CD4-positive, alpha-beta T cell (primary cell): ENCODE results near the gene TIA1. TPM values are rescaled to one million over a fixed set of nuclear protein-coding genes. Genes with fewer than 3 reads are reported as not detected.

ENCODE experiments used
- ATAC-seq: fragments of 200-7000 bp; cut with Tn5 transposase; one replicate; pipeline ENCODE4 v1.10.0; 2022; ENCODE audit warnings: mild to moderate bottlenecking; ENCODE audit not compliant: poor library complexity
- CTCF ChIA-PET: fragments of 350-600 bp; sonication (Branson Sonifier 250); formaldehyde crosslinking; loops from one replicate; lab custom pipeline; 2021; ENCODE audit warnings: antibody characterized with exemption, inconsistent platforms; lab: Charles Lee
- POLR2A ChIA-PET: fragments of 350-600 bp; sonication (Branson Sonifier 250); formaldehyde crosslinking; loops from one replicate; lab custom pipeline; 2021; ENCODE audit warnings: antibody characterized with exemption, inconsistent platforms; lab: Charles Lee
- DNase-seq, 14 experiments: peaks; one replicate each; pipeline ENCODE4 v3.0.0-alpha.2; 2013 to 2020; ENCODE audit warnings: mixed read lengths in 2 of 14
- H3K27ac ChIP-seq, 2 donors: one replicate each; pipeline versions ENCODE4 v1.5.1 to v1.7.0; 2013; ENCODE audit warnings: low read length in 2 of 2, low read depth in 1 of 2, mild to moderate bottlenecking in 1 of 2
- H3K27me3 ChIP-seq, 2 experiments: 1 replicate in 1 of 2; 2 replicates in 1 of 2; pipeline versions ENCODE4 v1.6.1 to v1.7.0; 2013; ENCODE audit warnings: low read length in 2 of 2, control low read depth in 1 of 2, mild to moderate bottlenecking in 1 of 2, moderate library complexity in 1 of 2; ENCODE audit not compliant: insufficient read depth in 2 of 2, control insufficient read depth in 1 of 2
- H3K36me3 ChIP-seq: one replicate; pipeline ENCODE4 v1.6.1; 2013; ENCODE audit warnings: low read length, control low read depth; ENCODE audit not compliant: insufficient read depth
- H3K4me1 ChIP-seq: one replicate; pipeline ENCODE4 v1.6.1; 2013; ENCODE audit warnings: low read length, control low read depth; ENCODE audit not compliant: insufficient read depth
- H3K4me3 ChIP-seq: one replicate; pipeline ENCODE4 v1.5.1; 2013; ENCODE audit warnings: mild to moderate bottlenecking, low read length, moderate library complexity
- H3K9me3 ChIP-seq, 2 experiments: 1 replicate in 1 of 2; 2 replicates in 1 of 2; pipeline versions ENCODE4 v1.6.1 to v1.7.0; 2013; ENCODE audit warnings: low read length in 2 of 2, mild to moderate bottlenecking in 2 of 2, control low read depth in 1 of 2, moderate library complexity in 1 of 2; ENCODE audit not compliant: control insufficient read depth in 1 of 2, insufficient read depth in 1 of 2
- H3K27ac Mint-ChIP-seq: one replicate; pipeline ENCODE4 v1.8.0; 2020; ENCODE audit warnings: mixed read lengths
- H3K27me3 Mint-ChIP-seq: one replicate; pipeline ENCODE4 v1.8.0; 2021; ENCODE audit warnings: mixed read lengths
- H3K36me3 Mint-ChIP-seq: one replicate; pipeline ENCODE4 v1.8.0; 2021; ENCODE audit warnings: low read depth, mixed read lengths
- H3K4me1 Mint-ChIP-seq: one replicate; pipeline ENCODE4 v1.8.0; 2021; ENCODE audit warnings: low read depth, mixed read lengths
- H3K4me3 Mint-ChIP-seq: one replicate; pipeline ENCODE4 v1.8.0; 2020; ENCODE audit warnings: mild to moderate bottlenecking, mixed read lengths
- H3K9me3 Mint-ChIP-seq: one replicate; pipeline ENCODE4 v1.8.0; 2020; ENCODE audit warnings: mixed read lengths
- intact Hi-C, 2 experiments: fragments of 100-400 bp; cut with DNase I in 1 of 2; cut with micrococcal nuclease in 1 of 2; formaldehyde crosslinking; loops; one replicate each; pipeline versions ENCODE4 v1.15.1 to v1.9.0; 2023 to 2025; cut with DNase I, micrococcal nuclease
- total RNA-seq, 174 experiments: library from RNA in 2 of 174; stranded (reverse) in 2 of 174; gene quantifications; one replicate each; pipeline ENCODE4 v1.2.3 and lab custom pipeline; 2021 to 2026
- TF ChIP-seq, protein P1 (sequence below): fragments of 200-600 bp; IDR thresholded peaks from one replicate; pipeline ENCODE4 v1.8.0; 2022; ENCODE audit warnings: antibody characterized with exemption, mild to moderate bottlenecking

TIA1 gene
- total RNA-seq, 2 experiments from 2014 or later, result 34.4 to 45.3 TPM

DNA sequence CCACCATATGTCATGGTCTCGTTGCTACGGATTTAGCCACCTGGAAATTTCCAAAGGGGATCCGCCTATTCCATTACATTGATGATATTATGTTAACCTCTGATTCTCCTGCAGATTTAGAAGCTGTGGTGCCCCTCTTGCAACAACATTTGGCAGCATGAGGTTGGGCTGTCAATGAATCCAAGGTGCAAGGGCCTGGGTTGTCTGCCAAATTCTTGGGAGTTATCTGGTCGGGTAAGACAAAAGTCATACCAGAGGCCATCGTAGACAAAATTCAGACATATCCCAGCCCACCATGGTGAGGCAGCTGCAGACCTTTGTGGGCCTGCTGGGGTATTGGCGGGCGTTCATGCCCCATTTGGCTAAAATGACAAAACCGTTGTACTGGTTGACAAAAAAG, 44.0 kb downstream of the TIA1 start:
- Mint-ChIP-seq H3K4me3 (no peak overlapping the region), H3K27me3 (no peaks in the 10 kb centered on the region), H3K27ac (no peak overlapping the region), H3K9me3 (no peaks in the 10 kb centered on the region), H3K36me3 (no peaks in the 10 kb centered on the region), H3K4me1 (peaks cover under 1% of the 10 kb centered on the region)
- TF ChIP-seq, protein P1, sequence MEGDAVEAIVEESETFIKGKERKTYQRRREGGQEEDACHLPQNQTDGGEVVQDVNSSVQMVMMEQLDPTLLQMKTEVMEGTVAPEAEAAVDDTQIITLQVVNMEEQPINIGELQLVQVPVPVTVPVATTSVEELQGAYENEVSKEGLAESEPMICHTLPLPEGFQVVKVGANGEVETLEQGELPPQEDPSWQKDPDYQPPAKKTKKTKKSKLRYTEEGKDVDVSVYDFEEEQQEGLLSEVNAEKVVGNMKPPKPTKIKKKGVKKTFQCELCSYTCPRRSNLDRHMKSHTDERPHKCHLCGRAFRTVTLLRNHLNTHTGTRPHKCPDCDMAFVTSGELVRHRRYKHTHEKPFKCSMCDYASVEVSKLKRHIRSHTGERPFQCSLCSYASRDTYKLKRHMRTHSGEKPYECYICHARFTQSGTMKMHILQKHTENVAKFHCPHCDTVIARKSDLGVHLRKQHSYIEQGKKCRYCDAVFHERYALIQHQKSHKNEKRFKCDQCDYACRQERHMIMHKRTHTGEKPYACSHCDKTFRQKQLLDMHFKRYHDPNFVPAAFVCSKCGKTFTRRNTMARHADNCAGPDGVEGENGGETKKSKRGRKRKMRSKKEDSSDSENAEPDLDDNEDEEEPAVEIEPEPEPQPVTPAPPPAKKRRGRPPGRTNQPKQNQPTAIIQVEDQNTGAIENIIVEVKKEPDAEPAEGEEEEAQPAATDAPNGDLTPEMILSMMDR, result no peak
- Histone ChIP-seq H3K9me3 (no peaks in the 10 kb centered on the region), H3K4me1 (no peaks in the 10 kb centered on the region), H3K27me3 (no peaks in the 10 kb centered on the region), H3K36me3 (peaks cover 5% of the 10 kb centered on the region), H3K4me3 (no peak overlapping the region), H3K27ac (no peak overlapping the region)
- ChIA-PET CTCF (no interaction called here), POLR2A (interaction anchor here (0.8 kb wide), 1 partner anchor 13 kb away, joined by 3 read pairs; the partner anchor contains the start of gene C2orf42)
- intact Hi-C loops, result no loop called here
- DNase-seq (no peak), ATAC-seq (no peak)

DNA sequence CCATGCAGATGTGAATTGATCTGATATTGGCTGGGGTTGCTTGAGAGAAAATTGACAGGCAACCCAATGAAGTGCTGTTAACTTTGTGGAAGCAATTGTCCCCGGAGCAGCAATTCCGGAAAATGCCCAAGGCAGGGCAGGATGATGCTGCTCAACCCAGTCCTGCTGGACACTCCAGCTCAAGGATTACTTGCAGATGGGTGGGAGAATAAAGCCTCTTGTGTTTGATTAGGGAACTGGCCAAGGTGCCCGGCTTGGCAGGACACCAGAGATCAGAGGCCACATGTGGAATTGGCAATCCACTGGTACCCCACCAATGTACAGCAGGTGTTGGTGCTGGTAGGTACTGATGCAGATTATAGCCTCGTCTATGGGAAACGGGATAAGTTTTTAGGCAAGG, 45.3 kb downstream of the TIA1 start:
- no peak for ATAC-seq
- Histone ChIP-seq H3K9me3 (no peaks in the 10 kb centered on the region), H3K27ac (no peak overlapping the region), H3K36me3 (peaks cover 1% of the 10 kb centered on the region), H3K4me3 (no peak overlapping the region), H3K4me1 (no peaks in the 10 kb centered on the region), H3K27me3 (no peaks in the 10 kb centered on the region)
- H3K36me3 Mint-ChIP-seq, result no peaks in the 10 kb centered on the region
- TF ChIP-seq, protein P1, result no peak
- ChIA-PET CTCF (no interaction called here), POLR2A (interaction anchor here (0.8 kb wide), 1 partner anchor 12 kb away, joined by 3 read pairs; no protein-coding TSS in a partner anchor)
- intact Hi-C loops, result no loop called here
- no peak for DNase-seq
- no peaks in the 10 kb centered on the region for H3K4me1 Mint-ChIP-seq
- H3K27me3 Mint-ChIP-seq, result no peaks in the 10 kb centered on the region
- H3K9me3 Mint-ChIP-seq, result no peaks in the 10 kb centered on the region
- H3K27ac Mint-ChIP-seq, result no peak overlapping the region
- H3K4me3 Mint-ChIP-seq, result no peak overlapping the region

DNA sequence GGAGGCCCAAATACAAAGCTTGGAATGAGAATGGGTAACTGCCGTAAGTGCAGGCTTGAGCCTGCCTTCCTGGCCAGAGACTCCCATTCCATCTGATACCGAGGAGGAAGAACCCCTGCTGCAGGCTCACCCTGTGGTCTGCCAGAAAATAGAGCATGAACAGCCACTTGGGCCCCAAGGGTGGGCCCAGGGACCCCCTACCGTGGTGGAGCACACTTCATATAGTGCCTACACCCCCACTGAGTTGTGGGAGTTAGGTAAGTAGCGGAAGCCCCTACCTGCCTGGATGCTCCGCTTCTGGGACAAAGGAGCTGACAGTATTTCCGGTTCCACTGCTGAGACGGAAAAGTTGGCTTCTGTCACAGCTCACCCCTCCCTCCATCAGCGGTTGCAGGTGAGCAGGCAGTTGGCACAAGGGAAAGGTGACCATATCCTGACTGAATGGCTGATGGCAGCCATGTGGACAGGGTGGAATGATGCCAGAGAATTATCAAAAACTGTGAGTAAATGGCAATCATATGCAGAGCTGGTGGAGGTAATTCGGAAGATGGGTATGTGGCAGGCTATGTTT, 46.1 kb downstream of the TIA1 start:
- ATAC-seq (no peak), DNase-seq (no peak)
- no peaks in the 10 kb centered on the region for H3K4me1 ChIP-seq
- Mint-ChIP-seq H3K27me3 (no peaks in the 10 kb centered on the region), H3K27ac (no peak overlapping the region), H3K9me3 (no peaks in the 10 kb centered on the region), H3K4me3 (no peak overlapping the region), H3K4me1 (no peaks in the 10 kb centered on the region), H3K36me3 (no peaks in the 10 kb centered on the region)
- no peaks in the 10 kb centered on the region for H3K36me3 ChIP-seq
- POLR2A ChIA-PET, result interaction anchor here (0.8 to 1.5 kb wide), 2 partner anchors 11 to 12 kb away, joined by 3 to 5 read pairs; partner anchors contain the start of gene C2orf42
- H3K9me3 ChIP-seq, result no peaks in the 10 kb centered on the region
- TF ChIP-seq, protein P1, result no peak
- H3K4me3 ChIP-seq, result no peak overlapping the region
- no peak overlapping the region for H3K27ac ChIP-seq
- CTCF ChIA-PET, result interaction anchor here (0.6 kb wide), 1 partner anchor 9 kb away, joined by 3 read pairs; no protein-coding TSS in a partner anchor
- no peaks in the 10 kb centered on the region for H3K27me3 ChIP-seq
- intact Hi-C loops, result no loop called here
